Fibroblast of villous mesenchyme (primary cell): ENCODE results near the gene HMSD. TPM values are rescaled to one million over a fixed set of nuclear protein-coding genes. Genes with fewer than 3 reads are reported as not detected.
"Not testable (repeated sequence)": the region's sequence is repeated elsewhere in the genome, so short reads cannot be mapped to it uniquely, and the experiment has no call there.

Experiments
- DNase-seq: peaks from one replicate; pipeline ENCODE4 v3.0.0-alpha.2; 2010; ENCODE audit warnings: low read depth
- H3K4me3 ChIP-seq: 2 replicates; pipeline ENCODE4 v1.5.1; 2011; ENCODE audit warnings: low read depth, mild to moderate bottlenecking, low read length
- total RNA-seq: library from RNA; depleted of rRNA; stranded (reverse); fragments of >200 nt; gene quantifications from 2 replicates; pipeline ENCODE4 v1.2.3, GENCODE V29; 2012
- TF ChIP-seq, protein P1 (sequence below): IDR thresholded peaks from 2 replicates; pipeline ENCODE4 v1.5.1; 2012; ENCODE audit warnings: low read depth, mild to moderate bottlenecking, low read length; ENCODE audit not compliant: insufficient read depth

HMSD gene
- total RNA-seq, 1 donor = 1.3 TPM

DNA sequence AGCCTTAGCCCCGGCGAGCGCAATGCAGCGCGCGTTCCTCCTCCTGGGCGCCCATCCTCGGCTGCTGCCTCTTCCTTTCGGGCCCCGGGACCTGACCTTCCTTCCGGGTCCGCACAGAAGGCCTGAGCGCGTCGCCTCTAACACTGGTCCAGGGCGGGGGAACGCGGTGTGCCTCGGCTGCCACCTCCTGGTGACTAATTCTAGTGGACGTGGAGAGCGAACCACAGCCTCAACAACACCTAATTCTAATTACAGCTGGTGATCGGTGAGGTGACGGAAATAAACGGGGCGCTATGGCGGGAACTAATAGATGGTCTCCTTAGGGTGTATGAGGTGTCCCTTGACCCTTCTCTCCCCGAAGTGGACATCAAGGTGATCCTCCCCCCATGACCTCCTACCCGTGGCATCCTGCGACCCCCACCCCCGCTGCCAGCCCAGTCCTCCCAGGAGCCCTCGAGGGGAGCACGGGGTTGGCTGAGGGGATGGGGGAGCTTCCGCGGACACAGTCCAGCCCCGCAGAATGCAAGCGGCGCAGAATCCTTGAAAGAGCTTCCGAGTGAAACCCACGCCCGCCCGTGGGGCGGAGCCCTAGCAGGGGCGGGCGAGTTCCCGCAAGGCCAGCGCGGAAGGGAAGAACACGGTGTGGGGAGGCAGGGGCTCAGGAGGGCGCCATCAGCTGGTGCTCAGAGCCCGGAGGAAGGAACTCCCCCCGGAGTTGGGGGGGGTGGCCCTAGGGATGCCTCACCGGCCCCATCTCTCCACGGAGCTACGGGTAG lies 12.8 kb upstream of the HMSD start:
- TF ChIP-seq, protein P1, sequence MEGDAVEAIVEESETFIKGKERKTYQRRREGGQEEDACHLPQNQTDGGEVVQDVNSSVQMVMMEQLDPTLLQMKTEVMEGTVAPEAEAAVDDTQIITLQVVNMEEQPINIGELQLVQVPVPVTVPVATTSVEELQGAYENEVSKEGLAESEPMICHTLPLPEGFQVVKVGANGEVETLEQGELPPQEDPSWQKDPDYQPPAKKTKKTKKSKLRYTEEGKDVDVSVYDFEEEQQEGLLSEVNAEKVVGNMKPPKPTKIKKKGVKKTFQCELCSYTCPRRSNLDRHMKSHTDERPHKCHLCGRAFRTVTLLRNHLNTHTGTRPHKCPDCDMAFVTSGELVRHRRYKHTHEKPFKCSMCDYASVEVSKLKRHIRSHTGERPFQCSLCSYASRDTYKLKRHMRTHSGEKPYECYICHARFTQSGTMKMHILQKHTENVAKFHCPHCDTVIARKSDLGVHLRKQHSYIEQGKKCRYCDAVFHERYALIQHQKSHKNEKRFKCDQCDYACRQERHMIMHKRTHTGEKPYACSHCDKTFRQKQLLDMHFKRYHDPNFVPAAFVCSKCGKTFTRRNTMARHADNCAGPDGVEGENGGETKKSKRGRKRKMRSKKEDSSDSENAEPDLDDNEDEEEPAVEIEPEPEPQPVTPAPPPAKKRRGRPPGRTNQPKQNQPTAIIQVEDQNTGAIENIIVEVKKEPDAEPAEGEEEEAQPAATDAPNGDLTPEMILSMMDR = peak; percentile 82
- peak overlapping the region; percentile 69 for H3K4me3 ChIP-seq
- peak; percentile 72 for DNase-seq

DNA sequence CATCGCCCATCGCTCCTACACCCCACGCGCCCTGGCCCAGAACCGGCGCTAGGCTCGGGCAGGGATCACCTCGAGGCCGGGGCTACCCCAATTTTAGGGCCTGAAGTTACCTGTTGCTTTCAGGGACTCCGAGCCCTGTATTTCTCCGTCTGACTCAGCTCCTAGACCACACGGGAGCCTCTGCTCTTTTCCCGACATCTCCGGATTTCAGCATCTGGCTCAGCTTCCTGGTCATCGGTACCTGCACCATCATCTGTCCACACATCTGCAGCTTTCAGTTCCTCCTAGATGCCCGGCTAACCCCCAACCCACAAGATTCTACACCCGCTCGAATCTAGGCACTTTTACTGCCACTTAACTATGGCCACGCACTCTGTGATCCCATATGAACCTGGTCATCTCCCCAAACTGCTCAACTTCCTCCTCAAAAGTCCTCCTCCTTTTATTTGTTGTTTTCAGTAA lies 12.1 kb upstream of the HMSD start:
- H3K4me3 ChIP-seq = peak overlapping the region; percentile 69
- TF ChIP-seq, protein P1 = no peak
- no peak for DNase-seq

DNA sequence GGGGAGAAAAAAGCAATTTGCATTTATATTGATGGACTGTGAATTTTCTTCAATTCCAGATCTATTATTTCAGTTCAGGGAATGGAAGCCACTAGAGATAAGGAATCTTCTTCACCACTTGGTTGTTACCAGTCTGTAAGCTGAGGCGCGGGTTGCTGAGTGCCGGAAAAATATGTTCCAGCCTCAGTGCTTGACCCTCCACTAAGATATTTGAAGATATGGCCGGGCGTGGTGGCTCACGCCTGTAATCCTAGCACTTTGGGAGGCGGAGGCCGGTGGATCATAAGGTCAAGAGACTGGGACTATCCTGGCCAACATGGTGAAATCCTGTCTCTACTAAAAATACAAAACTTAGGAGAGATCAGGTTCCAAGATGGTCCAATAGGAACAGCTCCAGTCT lies 9.1 kb upstream of the HMSD start:
- no peak overlapping the region for H3K4me3 ChIP-seq
- DNase-seq = no peak
- TF ChIP-seq, protein P1 = no peak

DNA sequence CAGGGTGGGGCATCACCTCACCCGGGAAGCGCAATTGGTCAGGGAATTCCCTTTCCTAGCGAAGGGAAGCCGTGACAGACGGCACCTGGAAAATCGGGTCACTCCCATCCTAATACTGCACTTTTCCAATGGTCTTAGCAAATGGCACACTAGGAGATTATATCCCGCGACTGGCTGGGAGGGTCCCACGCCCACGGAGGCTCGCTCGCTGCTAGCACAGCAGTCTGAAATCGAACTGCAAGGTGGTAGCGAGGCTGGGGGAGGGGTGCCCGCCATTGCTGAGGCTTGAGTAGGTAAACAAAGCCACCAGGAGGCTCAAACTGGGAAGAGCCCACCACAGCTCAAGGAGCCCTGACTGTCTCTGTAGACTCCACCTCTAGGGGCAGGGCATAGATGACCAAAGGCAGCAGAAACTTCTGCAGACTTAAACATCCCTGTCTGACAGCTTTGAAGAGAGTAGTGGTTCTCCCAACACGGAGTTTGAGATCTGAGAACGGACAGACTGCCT lies 8.5 kb upstream of the HMSD start:
- DNase-seq, H3K4me3 ChIP-seq: not testable (repeated sequence)

- DNase-seq = peak; percentile 25
- TF ChIP-seq, protein P1 = no peak
- H3K4me3 ChIP-seq = no peak overlapping the region
Measured at GRCh38 chr18:63947051-63947790, 1.9 kb upstream of the HMSD start.

GRCh38 chr18:63951302-63951705 lies 2.2 kb downstream of the HMSD start:
- no peak for DNase-seq
- TF ChIP-seq, protein P1 = peak; percentile 36
- no peak overlapping the region for H3K4me3 ChIP-seq

GRCh38 chr18:63953811-63954210 lies 4.7 kb downstream of the HMSD start:
- TF ChIP-seq, protein P1 = no peak
- no peak overlapping the region for H3K4me3 ChIP-seq
- DNase-seq = no peak
